ENCODE results near the gene IFNA5. TPM values are rescaled to one million over a fixed set of nuclear protein-coding genes. Genes with fewer than 3 reads are reported as not detected.

IFNA5 gene
- total RNA-seq, 2 experiments from 2014 or later, result not detected

- H3K27ac ChIP-seq (ENCODE audit: low read depth, low read length, poor library complexity, severe bottlenecking), result no peak overlapping the region
- no peak overlapping the region for H3K4me2 ChIP-seq (ENCODE audit: low read length)
- TF ChIP-seq EZH2phosphoT487 (IDR thresholded peaks at IDR 0.05; ENCODE audit: borderline replicate concordance, low read depth, low read length) (no peak), CTCF (conservative IDR thresholded peaks at IDR 0.05; ENCODE audit: low read length) (peak; percentile 84)
- no peaks in the 10 kb centered on the region for H3K9me2 ChIP-seq (ENCODE audit: insufficient read depth, low read length)
- peak; percentile 54 for DNase-seq (ENCODE audit: low spot score)
- no TSS peak for BruUV-seq (replicated peaks)
- H3K4me1 ChIP-seq (ENCODE audit: insufficient read depth, low read length, poor library complexity, severe bottlenecking), result no peaks in the 10 kb centered on the region
- no peaks in the 10 kb centered on the region for H4K20me1 ChIP-seq (ENCODE audit: insufficient read depth, low read length)
- H3K36me3 ChIP-seq (ENCODE audit: insufficient read depth, low read length), result peaks cover 16% of the 10 kb centered on the region; the same call in 1 of the 2 replicates
- H3K79me2 ChIP-seq (ENCODE audit: insufficient read depth, low read depth, low read length), result no peaks in the 10 kb centered on the region
- no peaks in the 10 kb centered on the region for H3K9me3 ChIP-seq (ENCODE audit: low read length)
- H2AFZ ChIP-seq (ENCODE audit: low read length), result no peak overlapping the region
- POLR2A ChIA-PET, result interaction anchor here (0.7 to 1.0 kb wide), 3 partner anchors 11 to 269 kb away, joined by 3 to 5 read pairs (median 3); no protein-coding TSS in a partner anchor
- CTCF ChIA-PET (ENCODE audit: unreplicated experiment), result interaction anchor here (0.6 kb wide), 1 partner anchor 77 kb away, joined by 3 read pairs; no protein-coding TSS in a partner anchor
- intact Hi-C loops (cut with micrococcal nuclease; ENCODE audit: unreplicated experiment), result loop anchor here (1.0 to 5.0 kb wide), 3 partner anchors 78 to 471 kb away; no protein-coding TSS in a partner anchor
- no peak overlapping the region for H3K4me3 ChIP-seq (ENCODE audit: low read depth, low read length, poor library complexity, severe bottlenecking)
These were observed 13.1 kb upstream of the IFNA5 start for GRCh38 chr9:21317956-21318923.

- Histone ChIP-seq H3K4me3 (ENCODE audit: low read depth, low read length, poor library complexity, severe bottlenecking) (no peak overlapping the region), H3K4me2 (ENCODE audit: low read length) (no peak overlapping the region), H2AFZ (ENCODE audit: low read length) (no peak overlapping the region), H3K9me3 (ENCODE audit: low read length) (no peaks in the 10 kb centered on the region), H3K9me2 (ENCODE audit: insufficient read depth, low read length) (no peaks in the 10 kb centered on the region), H4K20me1 (ENCODE audit: insufficient read depth, low read length) (no peaks in the 10 kb centered on the region), H3K36me3 (ENCODE audit: insufficient read depth, low read length) (peaks cover 6% of the 10 kb centered on the region; the same call in 1 of the 2 replicates), H3K27ac (ENCODE audit: low read depth, low read length, poor library complexity, severe bottlenecking) (no peak overlapping the region), H3K4me1 (ENCODE audit: insufficient read depth, low read length, poor library complexity, severe bottlenecking) (no peaks in the 10 kb centered on the region), H3K79me2 (ENCODE audit: insufficient read depth, low read depth, low read length) (no peaks in the 10 kb centered on the region)
- intact Hi-C loops (cut with micrococcal nuclease; ENCODE audit: unreplicated experiment), result loop anchor here (5.0 kb wide), 1 partner anchor 135 kb away; no protein-coding TSS in a partner anchor
- TF ChIP-seq EZH2phosphoT487 (IDR thresholded peaks at IDR 0.05; ENCODE audit: borderline replicate concordance, low read depth, low read length), result no peak
- TF ChIP-seq CTCF (conservative IDR thresholded peaks at IDR 0.05; ENCODE audit: low read length), result peak; percentile 37; the same call in 1 of the 2 replicates
- ChIA-PET POLR2A (no interaction called here), CTCF (ENCODE audit: unreplicated experiment) (no interaction called here)
- DNase-seq (ENCODE audit: low spot score), result no peak
- BruUV-seq (replicated peaks), result no TSS peak
These were observed 11.7 kb upstream of the IFNA5 start for GRCh38 chr9:21316860-21317259.

All from OCI-LY7 (cell line).